DOHH2 (cell line): Measurements from ENCODE around the gene MXRA7.

Experiments
- H3F3A ChIP-seq: fragments of 200-600 bp; sonication (generic), shearing (Covaris generic); 2 replicates; pipeline ENCODE4 v1.6.0; 2016; ENCODE audit warnings: antibody characterized with exemption, mild to moderate bottlenecking; ENCODE audit not compliant: control insufficient read depth, insufficient read depth
- H3K27ac ChIP-seq: fragments of 200-600 bp; sonication (generic); 2 replicates; pipeline ENCODE4 v1.5.1; 2014; ENCODE audit warnings: low read depth, mild to moderate bottlenecking, low read length, moderate library complexity
- H3K27me3 ChIP-seq: fragments of 200-600 bp; sonication (generic); 2 replicates; pipeline ENCODE4 v1.6.1; 2014; ENCODE audit warnings: mild to moderate bottlenecking, low read length, mixed read lengths; ENCODE audit not compliant: control insufficient read depth
- H3K36me3 ChIP-seq: fragments of 200-600 bp; sonication (generic); 2 replicates; pipeline ENCODE4 v1.6.1; 2014; ENCODE audit warnings: mild to moderate bottlenecking, low read length, moderate library complexity, mixed read lengths; ENCODE audit not compliant: control insufficient read depth
- H3K4me1 ChIP-seq: fragments of 200-600 bp; sonication (generic); 2 replicates; pipeline ENCODE4 v1.6.1; 2014; ENCODE audit warnings: mild to moderate bottlenecking, low read length, mixed read lengths; ENCODE audit not compliant: control insufficient read depth
- H3K4me2 ChIP-seq: fragments of 200-600 bp; sonication (generic); 2 replicates; pipeline ENCODE4 v1.6.0; 2014; ENCODE audit warnings: mild to moderate bottlenecking, low read length, moderate library complexity
- H3K4me3 ChIP-seq: fragments of 200-600 bp; sonication (generic); 2 replicates; pipeline ENCODE4 v1.5.1; 2014; ENCODE audit warnings: mild to moderate bottlenecking, low read length, mixed read lengths
- H3K79me2 ChIP-seq: fragments of 200-600 bp; sonication (generic); 2 replicates; pipeline ENCODE4 v1.6.1; 2014; ENCODE audit warnings: mild to moderate bottlenecking, low read length, mixed read lengths; ENCODE audit not compliant: control insufficient read depth
- H3K9me2 ChIP-seq: fragments of 200-600 bp; sonication (generic); replicated peaks from 2 replicates; pipeline ENCODE4 v1.6.1; 2014; ENCODE audit warnings: mild to moderate bottlenecking, low read length, mixed read lengths; ENCODE audit not compliant: control insufficient read depth
- H3K9me3 ChIP-seq: fragments of 200-600 bp; sonication (generic); 2 replicates; pipeline ENCODE4 v1.6.1; 2014; ENCODE audit warnings: antibody characterized with exemption, low read length, mixed read lengths; ENCODE audit not compliant: control insufficient read depth, insufficient read depth
- H4K20me1 ChIP-seq: fragments of 200-600 bp; sonication (generic); 2 replicates; pipeline ENCODE4 v1.6.0; 2014; ENCODE audit warnings: low read depth, mild to moderate bottlenecking, antibody characterized with exemption, low read length, moderate library complexity; ENCODE audit not compliant: control insufficient read depth, insufficient read depth
- EZH2phosphoT487 ChIP-seq: fragments of 200-600 bp; sonication (generic); IDR thresholded peaks from 2 replicates; pipeline ENCODE4 v1.6.1; 2017; ENCODE audit warnings: borderline replicate concordance, mild to moderate bottlenecking, antibody characterized with exemption, low read length, moderate library complexity, mixed read lengths
- TF ChIP-seq, protein P1 (sequence below): fragments of 200-600 bp; sonication (generic); IDR thresholded peaks from one replicate; pipeline ENCODE4 v1.5.1; 2014; ENCODE audit warnings: antibody characterized with exemption, mild to moderate bottlenecking, low read depth, low read length; ENCODE audit not compliant: poor library complexity, severe bottlenecking

Gene MXRA7

GRCh38 chr17:76654408-76654807, 56.4 kb downstream of the MXRA7 start:
- Histone ChIP-seq H3K79me2 (no peaks in the 10 kb centered on the region), H3K27ac (no peak overlapping the region), H3K9me3 (no peaks in the 10 kb centered on the region), H4K20me1 (no peaks in the 10 kb centered on the region), H3K4me2 (no peak overlapping the region), H3F3A (no peaks in the 10 kb centered on the region), H3K36me3 (no peaks in the 10 kb centered on the region), H3K27me3 (peaks cover 4% of the 10 kb centered on the region; the same call in 1 of the 2 replicates), H3K4me3 (no peak overlapping the region), H3K9me2 (no peaks in the 10 kb centered on the region), H3K4me1 (no peaks in the 10 kb centered on the region)
- no peak for TF ChIP-seq EZH2phosphoT487
- TF ChIP-seq, protein P1, sequence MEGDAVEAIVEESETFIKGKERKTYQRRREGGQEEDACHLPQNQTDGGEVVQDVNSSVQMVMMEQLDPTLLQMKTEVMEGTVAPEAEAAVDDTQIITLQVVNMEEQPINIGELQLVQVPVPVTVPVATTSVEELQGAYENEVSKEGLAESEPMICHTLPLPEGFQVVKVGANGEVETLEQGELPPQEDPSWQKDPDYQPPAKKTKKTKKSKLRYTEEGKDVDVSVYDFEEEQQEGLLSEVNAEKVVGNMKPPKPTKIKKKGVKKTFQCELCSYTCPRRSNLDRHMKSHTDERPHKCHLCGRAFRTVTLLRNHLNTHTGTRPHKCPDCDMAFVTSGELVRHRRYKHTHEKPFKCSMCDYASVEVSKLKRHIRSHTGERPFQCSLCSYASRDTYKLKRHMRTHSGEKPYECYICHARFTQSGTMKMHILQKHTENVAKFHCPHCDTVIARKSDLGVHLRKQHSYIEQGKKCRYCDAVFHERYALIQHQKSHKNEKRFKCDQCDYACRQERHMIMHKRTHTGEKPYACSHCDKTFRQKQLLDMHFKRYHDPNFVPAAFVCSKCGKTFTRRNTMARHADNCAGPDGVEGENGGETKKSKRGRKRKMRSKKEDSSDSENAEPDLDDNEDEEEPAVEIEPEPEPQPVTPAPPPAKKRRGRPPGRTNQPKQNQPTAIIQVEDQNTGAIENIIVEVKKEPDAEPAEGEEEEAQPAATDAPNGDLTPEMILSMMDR, result no peak

- Histone ChIP-seq H4K20me1 (no peaks in the 10 kb centered on the region), H3F3A (no peaks in the 10 kb centered on the region), H3K9me2 (no peaks in the 10 kb centered on the region), H3K4me2 (no peak overlapping the region), H3K27me3 (peaks cover 5% of the 10 kb centered on the region), H3K4me3 (no peak overlapping the region), H3K27ac (no peak overlapping the region), H3K36me3 (no peaks in the 10 kb centered on the region), H3K4me1 (no peaks in the 10 kb centered on the region), H3K79me2 (no peaks in the 10 kb centered on the region), H3K9me3 (no peaks in the 10 kb centered on the region)
- no peak for TF ChIP-seq EZH2phosphoT487
Measured at GRCh38 chr17:76650504-76650903, 60.3 kb downstream of the MXRA7 start.

DNA sequence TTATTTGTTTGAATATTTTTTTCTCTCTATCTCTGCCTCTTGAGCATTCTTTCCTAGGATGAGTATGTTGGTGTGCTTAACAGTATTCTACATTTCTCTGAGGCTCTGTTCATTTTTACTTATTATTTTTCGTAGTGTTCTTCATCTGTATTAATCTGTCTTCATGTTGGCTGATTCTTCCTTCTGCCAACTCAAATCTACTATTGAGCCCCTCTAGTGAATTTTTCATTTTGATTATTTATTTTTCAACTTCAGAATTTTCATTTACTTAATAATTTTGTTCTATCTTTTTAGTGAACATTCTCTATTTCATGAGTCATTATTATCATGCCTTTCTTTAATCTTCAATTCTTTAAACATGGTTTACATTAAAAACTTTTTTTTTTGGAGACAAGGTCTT, 64.1 kb downstream of the MXRA7 start:
- Histone ChIP-seq H3K27ac (no peak overlapping the region), H3K79me2 (no peaks in the 10 kb centered on the region), H3K4me1 (no peaks in the 10 kb centered on the region), H3K27me3 (peaks cover 18% of the 10 kb centered on the region), H3K4me3 (no peak overlapping the region), H3K4me2 (no peak overlapping the region), H3K9me3 (no peaks in the 10 kb centered on the region; the same call in 1 of the 2 replicates), H3K9me2 (no peaks in the 10 kb centered on the region), H4K20me1 (no peaks in the 10 kb centered on the region), H3F3A (no peaks in the 10 kb centered on the region), H3K36me3 (no peaks in the 10 kb centered on the region)
- TF ChIP-seq, protein P1, result no peak
- TF ChIP-seq EZH2phosphoT487, result no peak

DNA sequence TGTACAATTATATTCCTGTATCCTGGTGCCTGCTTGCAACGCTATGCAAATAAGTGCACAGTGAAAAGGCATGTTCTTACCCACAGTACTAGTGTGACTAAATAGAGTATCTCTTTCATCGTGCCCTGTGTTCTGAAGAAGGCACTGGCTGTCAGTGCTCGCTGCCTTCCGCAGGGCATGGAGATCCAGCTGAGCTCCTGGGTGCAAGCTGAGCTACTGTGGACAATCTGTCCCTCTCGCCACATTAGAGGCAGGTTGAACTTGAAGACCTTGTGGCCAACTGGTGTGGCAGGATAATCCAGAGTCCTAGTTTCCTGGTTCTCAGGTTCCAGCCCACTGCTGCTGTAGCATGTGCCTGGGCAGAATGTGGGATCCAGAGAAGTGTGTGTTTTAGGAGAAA, 65.3 kb downstream of the MXRA7 start:
- Histone ChIP-seq H3F3A (no peaks in the 10 kb centered on the region), H3K36me3 (no peaks in the 10 kb centered on the region), H3K4me1 (no peaks in the 10 kb centered on the region), H4K20me1 (no peaks in the 10 kb centered on the region), H3K4me3 (no peak overlapping the region), H3K9me2 (no peaks in the 10 kb centered on the region), H3K79me2 (no peaks in the 10 kb centered on the region), H3K9me3 (no peaks in the 10 kb centered on the region; the same call in 1 of the 2 replicates), H3K27me3 (peaks cover 19% of the 10 kb centered on the region), H3K4me2 (no peak overlapping the region), H3K27ac (no peak overlapping the region)
- TF ChIP-seq, protein P1, result no peak
